ENCODE measurements around the gene ELOVL7.

DNA sequence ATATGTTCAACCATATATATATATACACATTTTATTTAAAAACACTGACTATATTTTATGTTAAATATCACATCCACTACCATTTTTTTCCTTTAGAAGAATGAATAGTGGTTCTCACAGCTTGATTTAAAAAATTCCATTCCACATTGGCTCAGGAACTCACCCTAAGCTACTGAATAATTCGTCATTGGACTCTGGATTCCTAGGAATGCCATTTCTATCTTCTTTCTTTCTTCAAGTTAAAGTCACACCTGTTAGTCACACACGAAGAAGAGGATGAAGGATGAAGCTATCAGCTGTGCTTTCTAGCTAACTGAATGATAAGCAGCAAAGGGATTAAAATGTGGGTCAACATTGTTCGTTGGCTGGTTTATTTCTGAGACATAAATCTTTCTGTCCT is 7.9 kb downstream of the ELOVL7 start:
- TF ChIP-seq CTCF (conservative IDR thresholded peaks at IDR 0.05; ENCODE audit: low read depth, low read length) (no peak), EZH2 (IDR thresholded peaks at IDR 0.05; ENCODE audit: low read length, unreplicated experiment) (no peak)

Data from PC-3 (cell line).